Stimulated activated CD8-positive, alpha-beta memory T cell treated with anti-CD3 and anti-CD28 coated beads, Interleukin-12 subunit alpha, Interleukin-12 subunit beta, amount 100 ng/mL, for 1 hour (primary cell): ENCODE measurements around the gene FGGY.

Experiments used
- DNase-seq: peaks from one replicate; pipeline ENCODE4 v3.0.0-alpha.2; 2020; ENCODE audit warnings: low read depth

The FGGY gene

DNA sequence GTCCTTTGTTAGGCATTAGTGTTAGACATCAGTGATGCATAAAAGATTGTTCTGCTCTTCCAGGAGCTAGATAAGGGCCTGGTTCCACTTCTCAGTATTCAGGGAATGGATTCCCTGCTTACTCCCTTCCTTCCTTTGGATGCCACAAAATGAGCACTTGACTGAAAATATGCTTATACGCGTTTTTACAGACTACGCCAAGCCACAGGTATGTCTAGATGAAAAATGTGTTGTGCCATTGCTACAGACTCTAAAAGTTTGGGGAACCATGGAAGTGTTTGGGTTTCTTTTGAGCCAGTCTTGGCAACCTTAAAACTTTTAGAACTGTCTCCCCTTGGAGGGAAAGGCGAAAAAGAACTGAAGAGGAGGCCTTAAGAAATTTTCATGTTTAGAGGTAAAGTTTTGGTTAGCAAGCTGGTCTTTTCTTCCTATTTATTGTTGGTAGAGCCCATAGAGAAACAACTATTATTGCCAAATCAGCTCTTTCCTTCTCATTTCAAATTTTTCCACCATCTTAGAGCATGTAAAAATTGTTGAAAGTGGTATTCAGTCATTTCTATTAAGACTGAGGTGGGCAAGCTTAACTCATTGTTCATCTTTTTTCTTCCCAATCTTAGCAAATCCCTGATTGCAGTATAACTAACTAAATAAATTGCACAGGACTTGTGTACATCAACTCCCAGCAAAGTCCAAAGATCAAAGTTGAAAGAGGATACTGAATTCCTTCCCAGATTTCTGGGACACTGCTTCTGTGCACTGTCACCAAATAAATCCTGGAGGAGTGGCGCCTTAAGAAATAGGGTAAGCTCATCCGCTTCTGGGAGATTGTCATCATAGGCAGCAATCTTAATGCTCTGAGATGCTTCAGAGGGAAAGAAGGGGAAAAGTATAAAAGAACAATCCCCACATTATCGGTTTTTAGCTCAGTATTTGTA, 18.9 kb downstream of the FGGY start:
- no peak for DNase-seq

- DNase-seq: no peak
Observed at GRCh38 chr1:59316497-59317128, 19.7 kb downstream of the FGGY start.

DNA sequence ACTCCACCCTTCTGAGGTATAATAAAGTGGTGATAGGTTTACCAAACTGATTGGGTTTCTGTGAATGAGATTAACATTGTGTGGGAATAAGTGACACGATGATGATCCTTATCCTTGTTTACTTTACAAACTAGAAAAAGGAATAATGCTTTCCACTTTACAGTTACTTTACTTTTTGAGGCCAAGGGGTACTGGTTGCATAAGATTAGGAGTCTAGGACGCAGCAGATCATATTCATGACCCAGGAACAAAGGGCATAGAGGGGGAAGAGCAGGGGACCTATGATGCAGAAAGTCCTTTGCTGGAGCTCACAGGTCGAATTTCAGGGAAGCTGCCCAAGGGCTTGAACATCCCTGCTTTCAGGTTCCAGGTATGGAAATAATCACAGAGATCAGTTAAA, 20.4 kb downstream of the FGGY start:
- no peak for DNase-seq

DNA sequence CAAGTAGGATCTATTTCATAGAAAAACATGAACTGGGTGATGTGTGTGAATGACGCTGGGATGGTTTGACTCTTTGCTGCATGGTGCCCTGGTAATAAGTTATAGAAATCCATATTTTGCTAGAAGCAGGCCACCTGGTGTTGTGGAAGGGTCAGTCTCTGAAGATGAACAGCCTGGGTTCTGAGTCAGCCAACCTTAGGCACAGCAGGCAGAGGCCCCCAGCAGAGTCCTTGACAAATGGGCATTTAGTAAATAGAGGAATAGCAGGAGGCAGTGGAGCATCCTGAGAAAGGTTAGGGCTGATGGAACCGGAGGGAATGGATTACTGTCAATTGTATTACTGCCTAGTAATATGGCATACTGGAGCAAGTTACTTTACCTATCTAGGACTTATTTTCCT, 20.9 kb downstream of the FGGY start:
- no peak for DNase-seq

GRCh38 chr1:59318271-59318860, 21.5 kb downstream of the FGGY start:
- no peak for DNase-seq

DNA sequence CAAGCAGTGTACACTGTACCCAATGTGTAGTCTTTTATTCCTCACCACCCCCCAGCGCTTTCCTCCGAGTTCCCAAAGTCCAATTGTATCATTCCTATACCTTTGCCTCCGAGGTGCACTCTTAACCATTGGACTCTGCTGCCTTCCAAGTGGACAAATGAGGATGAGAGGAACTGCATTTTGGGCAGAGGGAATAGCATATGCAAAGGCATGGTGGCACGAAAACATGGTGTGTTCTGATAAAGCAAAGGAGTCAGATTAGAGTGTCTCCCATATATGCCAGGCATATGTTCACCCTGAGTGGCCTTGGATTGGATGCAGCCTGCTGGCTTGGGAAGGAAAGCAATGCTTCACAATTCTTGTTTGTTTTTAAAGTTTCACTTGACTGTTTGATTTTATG, 25.5 kb downstream of the FGGY start:
- DNase-seq: no peak

DNA sequence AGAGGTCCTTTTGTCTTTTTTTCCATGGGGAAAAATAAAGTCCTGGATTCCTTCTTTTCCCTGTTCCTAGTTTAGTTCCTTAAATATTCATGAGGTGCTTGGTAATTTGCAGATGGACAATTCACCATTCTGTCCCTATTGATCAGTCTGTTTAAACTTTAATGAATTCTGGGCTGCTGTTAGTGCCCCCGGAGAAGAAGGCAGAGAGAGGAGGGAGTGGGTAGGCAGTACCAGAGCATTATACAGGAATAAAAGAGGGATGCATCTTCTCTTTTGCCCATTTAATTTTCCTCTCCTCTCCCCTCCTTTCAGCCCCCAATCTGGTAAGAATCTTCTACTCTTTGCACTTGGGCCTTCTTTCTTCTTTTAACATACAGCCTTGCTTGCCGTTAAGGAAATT, 25.9 kb downstream of the FGGY start:
- no peak for DNase-seq

- no peak for DNase-seq
Observed at GRCh38 chr1:59323879-59324278, 27.0 kb downstream of the FGGY start.

DNA sequence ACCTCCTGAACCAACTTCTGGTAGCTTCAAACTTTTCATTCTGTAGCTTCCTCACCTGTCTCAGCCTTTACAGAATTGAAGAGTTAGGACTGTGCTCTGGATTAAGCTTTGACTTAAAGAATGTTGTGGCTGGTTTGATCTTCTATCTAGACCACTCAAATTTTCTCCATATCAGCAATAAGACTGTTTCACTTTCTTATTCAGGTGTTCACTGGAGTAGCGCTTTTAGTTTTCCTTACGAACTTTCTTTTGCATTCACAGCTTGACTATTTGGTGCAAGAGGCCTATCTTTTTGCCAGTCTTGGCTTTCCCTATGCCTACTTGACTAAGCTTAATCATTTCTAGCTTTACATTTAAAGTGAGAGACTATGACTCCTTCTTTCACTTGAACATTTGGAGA, 31.5 kb downstream of the FGGY start:
- DNase-seq: no peak

- DNase-seq: no peak
Observed at GRCh38 chr1:59329412-59330053, 32.6 kb downstream of the FGGY start.

GRCh38 chr1:59331686-59332620, 35.1 kb downstream of the FGGY start:
- no peak for DNase-seq

DNA sequence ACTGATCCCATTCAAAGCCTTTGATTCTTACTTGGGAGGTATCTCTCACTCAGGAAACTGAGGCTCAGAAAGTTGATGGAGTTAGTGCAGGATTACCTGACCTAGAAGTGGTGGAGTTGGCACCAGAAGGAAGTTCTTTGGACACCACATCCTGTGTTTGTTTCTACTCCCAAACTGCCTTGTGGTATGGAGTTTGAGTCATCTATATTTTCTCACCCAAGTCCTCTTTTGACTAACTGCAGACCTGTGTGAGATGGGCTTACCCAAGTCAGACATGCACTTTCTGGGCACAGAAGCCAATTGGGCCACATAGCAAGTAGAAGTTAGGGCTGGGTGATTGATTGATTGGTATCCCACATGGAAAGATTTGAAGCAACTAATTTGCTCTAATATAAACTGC, 36.1 kb downstream of the FGGY start:
- no peak for DNase-seq

DNA sequence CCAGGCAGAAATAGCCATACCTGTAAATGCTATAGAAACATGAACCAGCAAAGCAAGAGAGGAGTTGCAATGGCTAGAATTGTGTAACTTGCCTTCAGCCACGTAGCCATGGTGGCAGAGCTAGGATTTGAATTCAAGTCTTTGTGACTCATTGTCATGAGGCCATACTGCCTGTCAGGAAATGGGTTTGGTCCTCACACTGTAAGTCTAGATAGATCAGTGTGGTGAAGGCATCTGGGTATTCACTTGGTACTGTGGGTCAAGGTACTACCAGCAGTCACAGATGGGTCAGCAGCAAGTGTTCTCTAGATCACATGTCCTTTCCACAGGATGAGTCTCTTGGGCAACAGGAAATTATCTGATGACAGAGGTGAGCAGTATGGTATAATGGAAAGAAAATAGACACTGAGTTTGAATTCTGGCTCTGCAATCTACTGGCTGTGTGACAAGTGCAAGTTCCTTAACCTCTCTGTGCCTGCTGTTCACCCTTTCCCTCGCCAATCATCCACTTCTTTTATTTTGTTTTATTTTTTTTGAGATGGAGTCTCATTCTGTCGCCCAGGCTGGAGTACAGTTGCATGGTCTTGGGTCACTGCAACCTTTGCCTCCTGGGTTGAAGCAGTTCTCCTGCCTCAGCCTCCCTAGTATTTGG, 36.9 kb downstream of the FGGY start:
- no peak for DNase-seq

DNA sequence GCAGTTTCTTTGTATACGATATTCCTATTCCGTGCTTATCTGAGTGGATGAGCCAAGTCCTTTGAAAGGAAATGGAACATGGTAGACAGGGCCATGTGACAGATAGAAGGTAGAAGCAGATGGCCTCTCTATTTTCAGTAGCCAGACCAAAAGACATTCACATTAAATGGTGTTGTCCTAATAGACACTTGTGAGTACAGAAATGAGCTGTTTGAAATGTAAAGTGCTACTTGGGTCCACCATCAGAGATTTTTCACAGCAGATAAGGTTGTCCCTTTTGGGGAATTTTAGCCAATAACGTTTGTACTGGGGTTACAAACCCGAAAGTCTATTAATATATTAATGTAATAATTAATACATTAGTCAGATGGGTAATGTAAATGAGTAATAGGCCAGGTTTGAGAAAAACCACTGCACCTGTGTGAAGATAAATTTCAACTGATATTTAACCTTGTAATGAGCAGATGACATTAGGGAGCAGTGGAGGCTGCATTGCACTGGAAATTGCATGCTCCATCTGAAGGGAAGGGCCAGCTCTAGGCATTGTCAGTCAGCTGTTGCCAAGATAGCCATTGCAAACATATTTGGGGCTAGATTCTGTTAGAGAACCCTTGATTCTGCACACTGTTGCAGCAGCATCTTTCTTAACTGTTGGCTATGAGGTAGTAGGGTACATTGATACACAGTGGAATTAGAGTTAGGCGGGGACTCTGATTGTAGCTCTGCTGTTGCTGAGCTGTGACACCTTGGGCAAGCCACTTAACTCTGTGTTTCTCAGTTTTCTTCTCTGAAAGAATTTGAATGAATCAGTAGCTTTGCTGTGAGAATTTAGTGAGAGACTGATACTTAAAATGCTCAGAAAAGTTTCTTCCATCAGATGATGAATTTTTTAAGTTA, 43.8 kb downstream of the FGGY start:
- DNase-seq: no peak

- DNase-seq: no peak
Observed at GRCh38 chr1:59342801-59343575, 46.1 kb downstream of the FGGY start.

GRCh38 chr1:59343576-59343840, 46.6 kb downstream of the FGGY start:
- no peak for DNase-seq

DNA sequence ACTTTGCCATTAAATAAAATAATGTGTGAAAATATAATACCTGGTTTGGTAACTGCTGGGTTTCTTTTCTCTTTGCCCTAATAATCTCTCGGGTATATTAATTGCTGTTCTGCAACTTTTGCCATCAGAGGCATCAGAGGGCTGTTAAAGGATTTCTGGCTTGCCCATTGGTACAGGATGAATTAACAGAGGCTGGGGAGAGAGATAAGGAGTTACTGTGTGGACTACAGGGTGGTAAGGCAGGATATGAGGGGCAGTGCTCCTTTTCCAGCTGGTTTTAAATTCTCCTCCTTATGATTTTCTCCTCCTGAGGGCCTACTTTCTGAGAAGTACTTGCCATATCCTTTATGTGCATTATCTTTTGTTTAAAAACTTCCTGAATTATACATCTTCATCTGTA, 48.3 kb downstream of the FGGY start:
- DNase-seq: no peak

DNA sequence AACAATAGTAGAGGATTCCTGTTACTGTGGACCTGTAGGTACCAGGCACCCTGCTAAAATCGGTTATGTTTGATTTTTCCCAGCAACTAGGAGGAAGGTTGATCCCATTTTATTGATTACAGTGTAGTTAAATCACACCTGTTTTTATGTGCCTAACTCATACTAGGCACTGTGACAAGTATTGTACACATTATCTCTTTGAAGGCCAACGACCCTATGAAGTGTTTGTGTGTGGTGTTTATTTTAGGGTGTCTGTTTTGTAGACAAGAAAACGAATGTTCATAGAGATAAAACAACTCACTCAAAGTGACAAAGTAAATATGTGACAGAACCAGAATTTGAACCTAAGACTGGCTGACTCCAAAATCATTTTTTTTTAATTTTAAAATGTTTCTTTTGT, 49.5 kb downstream of the FGGY start:
- DNase-seq: no peak

DNA sequence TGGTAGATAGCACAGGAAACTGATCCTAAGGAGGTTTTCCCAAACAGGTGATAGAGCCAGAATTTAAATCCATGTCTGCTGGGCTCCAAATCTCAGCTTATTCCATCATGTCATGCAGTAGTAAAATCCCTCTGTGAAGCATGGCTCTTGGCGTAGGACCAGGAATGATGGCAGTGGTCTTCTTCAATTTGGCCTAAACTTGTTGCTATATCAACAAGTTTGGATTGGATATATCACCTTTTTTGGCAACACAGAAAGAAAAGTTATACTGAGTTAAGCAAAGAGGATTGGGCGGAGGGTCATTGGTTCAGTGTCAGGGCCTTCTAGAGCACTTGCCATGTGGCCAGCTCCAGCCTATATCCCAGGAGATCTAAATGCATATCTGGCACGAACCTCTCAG, 52.2 kb downstream of the FGGY start:
- no peak for DNase-seq

- no peak for DNase-seq
Observed at GRCh38 chr1:59350521-59350920, 53.6 kb downstream of the FGGY start.
